HL-60 (cell line): ENCODE measurements around the gene ZNF786.
"Not testable (repeated sequence)": the region's sequence is repeated elsewhere in the genome, so short reads cannot be mapped to it uniquely, and the experiment has no call there.

Experiments used
- DNase-seq, 2 experiments: peaks; one replicate each; pipeline ENCODE4 v3.0.0-alpha.2; 2010 to 2020; ENCODE audit warnings: low read depth in 1 of 2, low spot score in 1 of 2
- H3K27ac ChIP-seq: fragments of 250-450 bp; sonication (Bioruptor Pico); replicated peaks from 2 replicates; pipeline ENCODE4 v1.5.1; 2020; ENCODE audit warnings: mild to moderate bottlenecking, moderate library complexity
- H3K27me3 ChIP-seq: fragments of 250-450 bp; sonication (Bioruptor Pico); 2 replicates; pipeline ENCODE4 v1.5.1; 2021; ENCODE audit warnings: mild to moderate bottlenecking, moderate library complexity; ENCODE audit not compliant: insufficient read depth, poor library complexity, severe bottlenecking
- H3K4me3 ChIP-seq: replicated peaks from 2 replicates; pipeline ENCODE4 v1.5.1; 2011; ENCODE audit warnings: mild to moderate bottlenecking, control low read depth, low read length; ENCODE audit not compliant: insufficient read depth
- CTCF ChIP-seq: IDR thresholded peaks from one replicate; pipeline ENCODE4 v1.5.1; 2011; ENCODE audit warnings: low read length, control low read depth, inconsistent platforms; ENCODE audit not compliant: insufficient read depth
- GABPA ChIP-seq: IDR thresholded peaks from 2 replicates; pipeline ENCODE4 v1.6.1; 2012; ENCODE audit warnings: low read depth
- POLR2AphosphoS5 ChIP-seq: IDR thresholded peaks from 2 replicates; pipeline ENCODE4 v1.6.1; 2012; ENCODE audit warnings: low read depth
- REST ChIP-seq: IDR thresholded peaks from 2 replicates; pipeline ENCODE4 v1.6.1; 2012; ENCODE audit warnings: low read depth; ENCODE audit not compliant: insufficient replicate concordance
- SPI1 ChIP-seq: IDR thresholded peaks from 2 replicates; pipeline ENCODE4 v1.6.1; 2012; ENCODE audit warnings: low read depth, mild to moderate bottlenecking, borderline replicate concordance

Gene ZNF786

GRCh38 chr7:149048805-149049204, 41.7 kb downstream of the ZNF786 start:
- Histone ChIP-seq H3K27ac (no peak overlapping the region), H3K4me3 (no peak overlapping the region), H3K27me3 (no peaks in the 10 kb centered on the region)
- no peak for TF ChIP-seq GABPA
- no peak for TF ChIP-seq POLR2AphosphoS5
- TF ChIP-seq SPI1: no peak
- TF ChIP-seq REST: no peak
- no peak for TF ChIP-seq CTCF
- no peak for DNase-seq

GRCh38 chr7:149046416-149046815, 44.1 kb downstream of the ZNF786 start:
- Histone ChIP-seq H3K4me3 (no peak overlapping the region), H3K27me3 (no peaks in the 10 kb centered on the region), H3K27ac (no peak overlapping the region)
- TF ChIP-seq POLR2AphosphoS5 (no peak), SPI1 (no peak), CTCF (no peak)
- no peak for DNase-seq

- no peak for DNase-seq
- Histone ChIP-seq H3K27me3 (no peaks in the 10 kb centered on the region), H3K4me3 (no peak overlapping the region), H3K27ac (no peak overlapping the region)
- TF ChIP-seq CTCF (no peak), GABPA (no peak), POLR2AphosphoS5 (no peak), REST (no peak), SPI1 (no peak)
Observed at GRCh38 chr7:149043936-149044335, 46.6 kb downstream of the ZNF786 start.

GRCh38 chr7:149041350-149041749, 49.2 kb downstream of the ZNF786 start:
- Histone ChIP-seq H3K4me3 (no peak overlapping the region), H3K27me3 (no peaks in the 10 kb centered on the region), H3K27ac (no peak overlapping the region)
- TF ChIP-seq REST (no peak), GABPA (no peak), POLR2AphosphoS5 (no peak), CTCF (no peak), SPI1 (no peak)
- no peak for DNase-seq

GRCh38 chr7:149038641-149039040, 51.9 kb downstream of the ZNF786 start:
- H3K4me3 ChIP-seq, H3K27ac ChIP-seq, DNase-seq, H3K27me3 ChIP-seq: not testable (repeated sequence)
